Measurements from ENCODE around the gene SLC38A9. TPM values are rescaled to one million over a fixed set of nuclear protein-coding genes. Genes with fewer than 3 reads are reported as not detected.
A peak's percentile ranks its signal among the peaks of the same experiment; 100 is the strongest.

Gene SLC38A9
- total and polyA plus RNA-seq, 2 donors (not counting 1 experiment from before 2014, with no cell fraction given): 18.1 to 49.7 TPM

- Histone ChIP-seq H3K4me2 (ENCODE audit: extremely low read depth, insufficient read depth, low read length) (no peak overlapping the region), H3K79me2 (ENCODE audit: control insufficient read depth, insufficient read depth, low read length) (no peaks in the 10 kb centered on the region), H2AFZ (ENCODE audit: low read length) (no peak overlapping the region), H3K27me3 (ENCODE audit: control insufficient read depth, insufficient read depth, low read length) (no peaks in the 10 kb centered on the region), H3K9me3 (ENCODE audit: control insufficient read depth, insufficient read depth, low read depth, low read length) (no peaks in the 10 kb centered on the region), H3K9ac (ENCODE audit: insufficient read depth, low read length) (no peak overlapping the region), H3K36me3 (ENCODE audit: control insufficient read depth, insufficient read depth, low read length) (no peaks in the 10 kb centered on the region), H3K27ac (ENCODE audit: insufficient read depth, low read length) (no peak overlapping the region), H4K20me1 (ENCODE audit: control insufficient read depth, extremely low read depth, insufficient read depth, low read length) (no peaks in the 10 kb centered on the region), H3K4me3 (replicated peaks in 1 of 4; ENCODE audit: control extremely low read depth in 1 of 4, insufficient read depth in 1 of 4, low read depth in 3 of 4, low read length in 4 of 4) (no peak overlapping the region), H3K4me1 (ENCODE audit: control insufficient read depth, extremely low read depth, insufficient read depth, low read length) (no peaks in the 10 kb centered on the region)
- TF ChIP-seq EZH2 (IDR thresholded peaks at IDR 0.05; ENCODE audit: low read length, missing control alignments): no peak
- TF ChIP-seq CTCF (conservative IDR thresholded peaks at IDR 0.05 in 1 of 2, IDR thresholded peaks at IDR 0.05 in 1 of 2; ENCODE audit: low read depth in 1 of 2, low read length in 2 of 2): no peak
- DNase-seq (ENCODE audit: low read depth in 2 of 2): no peak
Measured at GRCh38 chr5:55657443-55657842, 54.7 kb downstream of the SLC38A9 start.

- H3K27ac ChIP-seq (ENCODE audit: insufficient read depth, low read length): no peak overlapping the region
- no peaks in the 10 kb centered on the region for H3K27me3 ChIP-seq (ENCODE audit: control insufficient read depth, insufficient read depth, low read length)
- H3K79me2 ChIP-seq (ENCODE audit: control insufficient read depth, insufficient read depth, low read length): no peaks in the 10 kb centered on the region
- peak; percentile 51 to 83 for DNase-seq (ENCODE audit: low read depth in 2 of 2)
- H3K9ac ChIP-seq (ENCODE audit: insufficient read depth, low read length): no peak overlapping the region
- H2AFZ ChIP-seq (ENCODE audit: low read length): no peak overlapping the region
- no peak overlapping the region for H3K4me3 ChIP-seq (replicated peaks in 1 of 4; ENCODE audit: control extremely low read depth in 1 of 4, insufficient read depth in 1 of 4, low read depth in 3 of 4, low read length in 4 of 4)
- no peaks in the 10 kb centered on the region for H3K9me3 ChIP-seq (ENCODE audit: control insufficient read depth, insufficient read depth, low read depth, low read length)
- H4K20me1 ChIP-seq (ENCODE audit: control insufficient read depth, extremely low read depth, insufficient read depth, low read length): no peaks in the 10 kb centered on the region
- TF ChIP-seq EZH2 (IDR thresholded peaks at IDR 0.05; ENCODE audit: low read length, missing control alignments): no peak
- no peak for TF ChIP-seq CTCF (conservative IDR thresholded peaks at IDR 0.05 in 1 of 2, IDR thresholded peaks at IDR 0.05 in 1 of 2; ENCODE audit: low read depth in 1 of 2, low read length in 2 of 2)
- H3K4me2 ChIP-seq (ENCODE audit: extremely low read depth, insufficient read depth, low read length): no peak overlapping the region
- H3K36me3 ChIP-seq (ENCODE audit: control insufficient read depth, insufficient read depth, low read length): no peaks in the 10 kb centered on the region
- peaks cover 3% of the 10 kb centered on the region for H3K4me1 ChIP-seq (ENCODE audit: control insufficient read depth, extremely low read depth, insufficient read depth, low read length)
Measured at GRCh38 chr5:55650386-55650785, 61.7 kb downstream of the SLC38A9 start.

GRCh38 chr5:55649963-55650362 is 62.2 kb downstream of the SLC38A9 start:
- no peak overlapping the region for H3K4me2 ChIP-seq (ENCODE audit: extremely low read depth, insufficient read depth, low read length)
- TF ChIP-seq EZH2 (IDR thresholded peaks at IDR 0.05; ENCODE audit: low read length, missing control alignments): no peak
- no peak for TF ChIP-seq CTCF (conservative IDR thresholded peaks at IDR 0.05 in 1 of 2, IDR thresholded peaks at IDR 0.05 in 1 of 2; ENCODE audit: low read depth in 1 of 2, low read length in 2 of 2)
- no peaks in the 10 kb centered on the region for H3K27me3 ChIP-seq (ENCODE audit: control insufficient read depth, insufficient read depth, low read length)
- H3K4me3 ChIP-seq (replicated peaks in 1 of 4; ENCODE audit: control extremely low read depth in 1 of 4, insufficient read depth in 1 of 4, low read depth in 3 of 4, low read length in 4 of 4): no peak overlapping the region
- no peak overlapping the region for H3K9ac ChIP-seq (ENCODE audit: insufficient read depth, low read length)
- H4K20me1 ChIP-seq (ENCODE audit: control insufficient read depth, extremely low read depth, insufficient read depth, low read length): no peaks in the 10 kb centered on the region
- H2AFZ ChIP-seq (ENCODE audit: low read length): no peak overlapping the region
- H3K27ac ChIP-seq (ENCODE audit: insufficient read depth, low read length): no peak overlapping the region
- H3K36me3 ChIP-seq (ENCODE audit: control insufficient read depth, insufficient read depth, low read length): no peaks in the 10 kb centered on the region
- H3K9me3 ChIP-seq (ENCODE audit: control insufficient read depth, insufficient read depth, low read depth, low read length): no peaks in the 10 kb centered on the region
- peaks cover 3% of the 10 kb centered on the region for H3K4me1 ChIP-seq (ENCODE audit: control insufficient read depth, extremely low read depth, insufficient read depth, low read length)
- H3K79me2 ChIP-seq (ENCODE audit: control insufficient read depth, insufficient read depth, low read length): no peaks in the 10 kb centered on the region
- no peak for DNase-seq (ENCODE audit: low read depth in 2 of 2)
